SHP77 (cell line): Measurements from ENCODE around the gene CAVIN2.
"Not testable (repeated sequence)": the region's sequence is repeated elsewhere in the genome, so short reads cannot be mapped to it uniquely, and the experiment has no call there.

Experiments used
- DNase-seq, 2 experiments: peaks; one replicate each; lab custom pipeline; 2025; lab: John Stamatoyannopoulos, UW

The CAVIN2 gene

DNA sequence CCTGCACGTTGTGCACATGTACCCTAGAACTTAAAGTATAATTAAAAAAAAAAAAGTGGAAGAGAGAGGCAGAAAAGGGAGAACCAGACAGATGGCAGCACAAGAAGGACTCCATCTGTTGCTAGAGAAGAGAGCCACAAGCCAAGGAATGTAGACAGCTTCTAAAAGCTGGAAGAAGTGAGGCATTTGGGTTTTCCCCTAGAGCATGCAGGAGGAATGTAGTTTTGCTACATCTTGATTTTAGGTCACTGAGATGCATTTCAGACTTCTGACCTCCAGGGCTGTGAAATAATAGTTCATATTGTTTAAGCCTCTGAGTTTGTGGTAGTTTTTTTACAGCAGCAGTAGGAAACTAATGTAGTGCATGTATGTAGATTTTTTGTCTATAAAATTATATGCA lies 46.0 kb downstream of the CAVIN2 start:
- DNase-seq: no peak

DNA sequence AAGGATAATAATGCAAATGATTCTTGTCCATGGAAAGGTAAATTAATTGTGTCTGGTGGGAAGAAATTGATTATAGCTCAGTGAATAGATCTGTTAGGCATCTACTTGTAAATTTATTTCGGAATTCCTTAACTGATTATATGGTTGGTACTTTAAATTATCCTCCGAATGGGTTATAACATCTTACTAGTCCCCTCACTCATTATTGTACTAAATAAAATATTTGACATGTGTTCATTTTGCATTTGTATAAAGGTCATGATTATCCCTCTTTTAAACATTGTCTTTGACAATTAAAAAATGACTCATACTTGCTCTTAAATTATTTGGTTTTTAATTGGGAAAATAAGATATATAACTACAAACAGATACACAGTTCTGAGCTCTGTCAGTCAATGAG lies 47.4 kb downstream of the CAVIN2 start:
- no peak for DNase-seq

DNA sequence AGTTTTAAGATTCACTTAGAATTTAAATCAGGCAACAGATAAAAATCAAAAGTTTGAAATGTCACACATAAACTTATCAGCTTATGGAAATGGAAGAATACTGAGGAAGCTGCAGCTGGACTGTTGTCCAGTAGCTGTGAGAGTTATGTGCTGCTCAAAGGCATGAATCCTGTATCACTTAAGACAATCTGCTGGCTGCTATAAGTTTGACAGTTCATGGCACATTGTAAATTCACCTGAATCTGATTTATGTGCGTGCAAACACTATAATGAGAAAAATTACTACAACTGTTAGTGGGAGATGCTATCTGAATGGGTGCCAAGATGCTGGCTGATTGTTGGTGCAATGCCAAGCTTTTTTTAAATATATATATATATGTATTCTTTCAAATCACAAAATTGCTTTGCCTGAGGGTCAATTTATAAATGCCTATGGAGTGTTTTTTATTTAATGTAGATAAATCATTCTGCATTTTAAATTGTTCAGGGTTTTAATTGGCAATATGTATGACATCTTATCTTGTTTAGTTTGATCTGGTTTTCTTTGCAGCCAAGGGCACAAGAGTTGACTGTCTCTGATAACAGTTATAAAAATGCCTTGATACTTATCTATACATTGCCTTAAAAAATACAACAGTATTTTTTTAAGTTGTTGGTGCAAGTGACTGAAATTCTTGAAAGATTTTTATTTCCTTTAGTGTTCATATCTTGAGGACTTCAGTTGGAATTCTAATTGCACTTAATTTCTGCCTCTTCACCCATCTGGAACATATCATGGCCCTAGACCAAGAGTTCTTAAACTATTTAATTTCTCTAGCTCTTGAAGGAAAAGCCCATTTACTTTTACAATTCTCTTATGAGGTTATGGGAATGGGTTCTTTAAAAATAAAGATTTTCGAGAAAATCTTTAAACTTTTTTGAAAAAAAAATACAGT lies 48.7 kb downstream of the CAVIN2 start:
- no peak for DNase-seq

DNA sequence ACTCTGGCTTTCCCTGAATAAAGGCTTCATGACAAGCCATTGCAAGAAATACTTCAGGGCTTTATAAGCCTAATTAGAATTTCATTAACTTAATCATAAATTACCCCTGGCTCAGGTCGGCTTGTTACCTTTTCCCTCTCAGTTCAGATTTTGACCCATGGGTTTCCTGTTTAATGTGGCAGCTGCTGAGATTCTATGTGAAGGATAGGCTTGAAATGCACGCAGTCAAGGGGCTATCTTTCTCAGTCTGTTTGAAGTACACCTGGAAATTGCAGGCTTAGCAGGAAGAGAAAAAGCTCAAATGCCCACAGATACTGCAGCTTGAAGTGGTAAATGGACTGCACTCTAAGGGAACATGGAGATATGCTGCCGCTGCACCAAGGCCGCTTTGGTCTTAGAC lies 49.4 kb downstream of the CAVIN2 start:
- DNase-seq: no peak

DNA sequence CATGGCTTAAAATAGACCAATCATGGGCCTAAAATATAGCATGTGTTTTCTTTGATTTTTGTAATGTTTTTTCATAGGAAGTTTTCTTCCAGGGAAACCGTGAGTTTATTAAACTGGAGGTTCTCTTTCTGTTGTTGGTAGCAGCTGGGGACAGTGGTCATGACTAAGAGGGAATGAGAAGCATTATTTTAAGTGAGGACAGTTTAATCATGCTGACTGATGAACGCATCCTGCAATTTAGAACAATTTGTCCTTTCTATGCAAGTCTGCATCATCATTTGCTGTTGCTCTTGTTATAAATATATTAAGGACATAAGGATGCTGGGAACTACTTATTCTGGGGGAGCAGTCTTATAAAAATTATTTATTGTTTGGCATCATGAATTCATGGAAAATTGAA lies 51.2 kb downstream of the CAVIN2 start:
- no peak for DNase-seq

DNA sequence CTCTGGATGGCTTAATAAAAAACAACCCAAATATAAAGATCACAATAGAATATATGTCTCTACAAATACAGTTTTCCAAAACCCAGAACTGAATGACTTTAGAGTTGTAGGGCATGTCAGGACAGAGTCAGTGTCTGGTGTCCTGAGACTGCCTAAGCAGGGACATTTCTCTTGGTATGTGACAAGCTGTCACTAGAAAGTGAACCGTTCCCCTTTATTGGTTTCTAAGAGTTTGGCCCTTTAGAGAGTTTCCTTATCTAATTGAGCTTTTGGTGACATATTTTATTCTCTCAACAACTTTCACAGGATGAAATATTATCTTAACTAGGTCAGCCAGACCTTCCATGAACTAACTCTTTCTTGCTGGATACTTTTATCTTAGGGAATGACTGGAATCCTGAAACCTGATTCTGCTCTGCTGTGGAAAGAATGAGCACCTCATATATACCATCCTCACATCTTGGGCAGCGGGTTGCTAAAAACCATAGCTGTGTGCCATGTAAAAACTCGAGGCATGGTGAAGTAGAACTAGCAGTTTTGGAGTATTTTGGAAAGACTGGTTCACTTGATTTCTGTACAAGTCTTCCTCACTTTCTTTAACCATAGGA lies 54.8 kb downstream of the CAVIN2 start:
- DNase-seq: no peak

DNA sequence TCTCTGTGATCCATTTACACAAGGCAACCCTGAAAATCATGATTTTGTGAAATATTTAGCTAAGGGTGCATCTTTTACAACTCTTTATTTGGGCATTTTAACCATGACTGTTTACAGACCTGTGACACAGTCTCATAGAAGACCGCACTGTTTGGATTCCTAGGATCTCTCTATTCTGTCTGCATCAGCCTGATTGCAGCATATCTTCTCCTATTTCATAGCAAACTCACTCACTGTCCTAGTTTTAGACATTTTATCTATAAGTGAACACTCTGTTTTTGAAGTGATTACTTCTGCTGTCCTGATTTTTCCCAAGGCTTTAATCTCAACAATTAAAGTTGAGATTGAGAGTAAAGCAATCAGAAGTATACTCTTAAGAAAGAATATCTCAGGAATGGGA lies 56.2 kb downstream of the CAVIN2 start:
- no peak for DNase-seq

DNA sequence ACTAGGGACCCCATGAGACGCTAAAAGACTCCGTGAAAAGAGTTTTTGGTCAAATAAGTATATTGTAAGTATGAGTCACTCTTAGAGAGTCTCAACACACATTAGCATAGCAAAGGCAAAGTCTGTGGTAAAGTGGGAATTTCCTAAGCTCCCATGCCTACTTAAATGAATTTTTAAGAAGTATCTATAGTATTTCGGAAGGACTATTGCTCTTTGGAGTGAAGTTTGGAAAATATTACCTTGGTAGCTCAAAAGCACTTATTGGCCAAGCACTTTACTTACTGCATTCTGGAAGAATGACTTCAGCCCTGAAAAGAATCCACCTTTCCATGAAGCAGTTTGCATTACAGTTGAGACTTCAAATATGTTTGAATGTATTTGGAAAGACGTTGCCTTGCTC lies 57.1 kb downstream of the CAVIN2 start:
- DNase-seq: no peak

DNA sequence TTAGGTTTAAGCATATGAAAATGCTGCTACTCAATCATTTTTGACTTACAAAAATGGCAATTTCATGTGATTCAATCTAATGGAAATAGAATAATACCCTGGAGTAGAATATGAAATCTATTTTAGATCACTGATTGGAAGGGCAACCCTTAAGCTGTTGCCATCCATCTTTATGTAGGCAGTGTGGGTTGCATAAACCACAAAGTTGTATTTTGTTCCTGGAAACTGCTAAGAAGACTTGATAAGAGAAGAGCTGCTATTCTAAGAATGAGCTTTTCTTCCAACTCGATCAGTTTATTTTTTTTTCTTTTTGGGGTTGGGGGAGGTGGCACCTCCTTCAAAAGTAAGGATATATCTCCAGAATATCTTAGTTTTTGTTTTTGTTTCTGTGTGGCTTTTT lies 60.2 kb downstream of the CAVIN2 start:
- DNase-seq: no peak

DNA sequence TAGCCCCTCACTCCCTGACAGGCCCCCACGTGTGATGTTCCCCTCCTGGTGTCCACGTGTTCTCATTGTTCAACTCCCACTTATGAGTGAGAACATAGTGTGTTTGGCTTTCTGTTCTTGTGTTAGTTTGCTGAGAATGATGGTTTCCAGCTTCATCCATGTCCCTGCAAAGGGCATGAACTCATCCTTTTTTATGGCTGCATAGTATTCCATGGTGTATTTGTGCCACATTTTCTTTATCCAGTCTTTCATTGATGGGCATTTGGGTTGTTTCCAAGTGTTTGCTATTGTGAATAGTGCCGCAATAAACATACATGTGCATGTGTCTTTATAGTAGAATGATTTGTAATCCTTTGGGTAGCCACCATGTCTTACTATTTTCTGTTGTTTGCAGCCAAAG lies 61.2 kb downstream of the CAVIN2 start:
- not testable (repeated sequence) for DNase-seq
